Measurements from ENCODE around the gene VEGFA.

DNA sequence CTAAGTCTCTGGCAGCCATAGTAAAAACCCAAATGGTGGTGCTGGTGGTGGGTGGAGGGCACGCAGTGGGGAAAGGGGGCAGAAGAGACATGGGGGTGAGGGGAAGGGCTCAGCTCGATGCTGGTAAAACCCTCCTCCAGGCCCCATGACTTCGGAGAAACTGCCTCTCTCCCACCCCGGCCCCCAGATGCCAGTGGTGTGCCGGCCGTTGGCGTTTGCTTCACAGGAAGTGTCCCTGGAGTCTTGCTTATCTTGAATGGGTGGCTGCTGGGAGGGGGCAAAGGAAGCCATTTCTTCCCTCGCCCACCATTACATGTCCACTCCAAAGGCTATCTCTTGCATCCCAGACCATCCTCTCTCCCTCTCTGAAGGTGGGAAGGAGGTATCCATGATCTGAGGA, 25.4 kb downstream of the VEGFA start:
- TF ChIP-seq POLR2A (IDR thresholded peaks at IDR 0.05; ENCODE audit: low read depth, low read length) (no peak), TAF1 (IDR thresholded peaks at IDR 0.05; ENCODE audit: low read depth, low read length) (no peak), SPI1 (IDR thresholded peaks at IDR 0.05; ENCODE audit: low read depth, low read length) (no peak), POLR2AphosphoS5 (IDR thresholded peaks at IDR 0.05; ENCODE audit: low read depth, low read length) (no peak)

All from GM12891 (cell line).